Measurements from ENCODE around the gene CDC42SE2.
"Not testable (repeated sequence)": the region's sequence is repeated elsewhere in the genome, so short reads cannot be mapped to it uniquely, and the experiment has no call there.

CDC42SE2 gene

GRCh38 chr5:131328536-131329285 lies 64.9 kb downstream of the CDC42SE2 start:
- DNase-seq = no peak

GRCh38 chr5:131329286-131329560 lies 65.4 kb downstream of the CDC42SE2 start:
- DNase-seq = no peak

GRCh38 chr5:131330031-131330430 lies 66.2 kb downstream of the CDC42SE2 start:
- no peak for DNase-seq

GRCh38 chr5:131335756-131336155 lies 71.9 kb downstream of the CDC42SE2 start:
- not testable (repeated sequence) for DNase-seq

GRCh38 chr5:131336801-131337200 lies 72.9 kb downstream of the CDC42SE2 start:
- DNase-seq = not testable (repeated sequence)

GRCh38 chr5:131337240-131338050 lies 73.6 kb downstream of the CDC42SE2 start:
- not testable (repeated sequence) for DNase-seq

GRCh38 chr5:131338051-131338453 lies 74.2 kb downstream of the CDC42SE2 start:
- no peak for DNase-seq

- DNase-seq = not testable (repeated sequence)
These were observed 80.4 kb downstream of the CDC42SE2 start for GRCh38 chr5:131344288-131344687.

GRCh38 chr5:131346204-131346603 lies 82.4 kb downstream of the CDC42SE2 start:
- DNase-seq = not testable (repeated sequence)

GRCh38 chr5:131353991-131354390 lies 90.1 kb downstream of the CDC42SE2 start:
- no peak for DNase-seq

- no peak for DNase-seq
These were observed 92.2 kb downstream of the CDC42SE2 start for GRCh38 chr5:131355971-131356528.

- no peak for DNase-seq
These were observed 92.8 kb downstream of the CDC42SE2 start for GRCh38 chr5:131356619-131357018.

GRCh38 chr5:131357739-131358561 lies 94.1 kb downstream of the CDC42SE2 start:
- no peak for DNase-seq

- no peak for DNase-seq
These were observed 97.9 kb downstream of the CDC42SE2 start for GRCh38 chr5:131361677-131362315.

GRCh38 chr5:131363811-131364506 lies 100.1 kb downstream of the CDC42SE2 start:
- no peak for DNase-seq

- DNase-seq = no peak
These were observed 100.7 kb downstream of the CDC42SE2 start for GRCh38 chr5:131364507-131365050.

- no peak for DNase-seq
These were observed 102.6 kb downstream of the CDC42SE2 start for GRCh38 chr5:131366428-131366827.

- DNase-seq = no peak
These were observed 103.5 kb downstream of the CDC42SE2 start for GRCh38 chr5:131367219-131367860.

GRCh38 chr5:131368866-131369265 lies 105.0 kb downstream of the CDC42SE2 start:
- DNase-seq = no peak

- DNase-seq = no peak
These were observed 105.7 kb downstream of the CDC42SE2 start for GRCh38 chr5:131369558-131369957.

GRCh38 chr5:131371835-131372234 lies 108.0 kb downstream of the CDC42SE2 start:
- no peak for DNase-seq
